T47D (cell line): ENCODE measurements around the gene KMT2E.
"Not testable (repeated sequence)": the region's sequence is repeated elsewhere in the genome, so short reads cannot be mapped to it uniquely, and the experiment has no call there.

Source experiments
- DNase-seq, 2 experiments: peaks; one replicate each; pipeline versions ENCODE4 v3.0.0 to v3.0.0-alpha.2; 2011 to 2012; ENCODE audit warnings: low read depth in 1 of 2, low spot score in 1 of 2
- JUND ChIP-seq: IDR thresholded peaks from 2 replicates; pipeline ENCODE4 v1.6.1; 2012; ENCODE audit warnings: low read depth
- in situ Hi-C: cut with HindIII; loops from 2 replicates; pipeline ENCODE4 v1.10.0; 2016; ENCODE audit warnings: low sequenced_read_pairs, low pct_unique_long_range_greater_than_20kb

The KMT2E gene

GRCh38 chr7:104973909-104974415, 40.0 kb upstream of the KMT2E start:
- in situ Hi-C loops, result no loop called here
- no peak for DNase-seq
- no peak for TF ChIP-seq JUND

- in situ Hi-C loops, DNase-seq: not testable (repeated sequence)
These were observed 38.5 kb upstream of the KMT2E start for GRCh38 chr7:104975553-104975952.

- in situ Hi-C loops, result no loop called here
- no peak for TF ChIP-seq JUND
These were observed 36.9 kb upstream of the KMT2E start for GRCh38 chr7:104976966-104977636.

GRCh38 chr7:104978460-104978859, 35.5 kb upstream of the KMT2E start:
- in situ Hi-C loops, result no loop called here
- no peak for TF ChIP-seq JUND
- DNase-seq, result peak in 1 of 2 experiments; percentile 35

More at GRCh38 chr7:104976966-104977636, 36.9 kb upstream of the KMT2E start:
- DNase-seq, result no peak

GRCh38 chr7:104979167-104979841, 34.7 kb upstream of the KMT2E start:
- in situ Hi-C loops, result no loop called here
- TF ChIP-seq JUND, result peak; percentile 15; the same call in 1 of the 2 replicates
- DNase-seq, result peak; percentile 5 to 80

GRCh38 chr7:104980440-104980839, 33.6 kb upstream of the KMT2E start:
- no peak for DNase-seq
- in situ Hi-C loops, result no loop called here

GRCh38 chr7:104980841-104981671, 32.9 kb upstream of the KMT2E start:
- no peak for TF ChIP-seq JUND
- DNase-seq, result peak in 1 of 2 experiments; percentile 53
- in situ Hi-C loops, result no loop called here

More at GRCh38 chr7:104980440-104980839, 33.6 kb upstream of the KMT2E start:
- TF ChIP-seq JUND, result no peak

- TF ChIP-seq JUND, result no peak
- DNase-seq, result no peak
- in situ Hi-C loops, result no loop called here
These were observed 32.4 kb upstream of the KMT2E start for GRCh38 chr7:104981672-104982037.

GRCh38 chr7:104982308-104983075, 31.5 kb upstream of the KMT2E start:
- TF ChIP-seq JUND, result no peak
- peak in 1 of 2 experiments; percentile 59 for DNase-seq
- in situ Hi-C loops, result no loop called here

- DNase-seq, result no peak
- no peak for TF ChIP-seq JUND
- in situ Hi-C loops, result no loop called here
These were observed 30.9 kb upstream of the KMT2E start for GRCh38 chr7:104983076-104983577.

- no peak for TF ChIP-seq JUND
- peak; percentile 43 to 82 for DNase-seq
- in situ Hi-C loops, result no loop called here
These were observed 30.1 kb upstream of the KMT2E start for GRCh38 chr7:104983578-104984539.
